Measurements from ENCODE around the gene SACS.
"Not testable (repeated sequence)": the region's sequence is repeated elsewhere in the genome, so short reads cannot be mapped to it uniquely, and the experiment has no call there.

DNA sequence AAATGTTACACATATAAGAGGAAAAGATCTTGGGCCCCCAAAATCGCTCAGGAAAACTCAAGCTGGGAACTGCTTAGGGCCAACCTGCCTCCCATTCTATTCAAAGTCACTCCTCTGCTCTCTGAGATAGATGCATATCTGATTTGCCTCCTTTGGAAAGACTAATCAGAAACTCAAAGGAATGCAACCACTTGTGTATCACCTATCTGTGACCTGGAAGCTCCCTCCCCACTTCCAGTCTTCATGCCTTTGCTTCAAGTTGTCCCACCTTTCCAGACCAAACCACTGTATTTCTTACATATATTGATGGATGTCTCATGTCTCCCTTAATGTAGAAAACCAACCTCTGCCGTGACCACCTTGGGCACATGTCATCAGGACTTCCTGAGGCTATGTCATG is 32.3 kb downstream of the SACS start:
- TF ChIP-seq, protein P1, sequence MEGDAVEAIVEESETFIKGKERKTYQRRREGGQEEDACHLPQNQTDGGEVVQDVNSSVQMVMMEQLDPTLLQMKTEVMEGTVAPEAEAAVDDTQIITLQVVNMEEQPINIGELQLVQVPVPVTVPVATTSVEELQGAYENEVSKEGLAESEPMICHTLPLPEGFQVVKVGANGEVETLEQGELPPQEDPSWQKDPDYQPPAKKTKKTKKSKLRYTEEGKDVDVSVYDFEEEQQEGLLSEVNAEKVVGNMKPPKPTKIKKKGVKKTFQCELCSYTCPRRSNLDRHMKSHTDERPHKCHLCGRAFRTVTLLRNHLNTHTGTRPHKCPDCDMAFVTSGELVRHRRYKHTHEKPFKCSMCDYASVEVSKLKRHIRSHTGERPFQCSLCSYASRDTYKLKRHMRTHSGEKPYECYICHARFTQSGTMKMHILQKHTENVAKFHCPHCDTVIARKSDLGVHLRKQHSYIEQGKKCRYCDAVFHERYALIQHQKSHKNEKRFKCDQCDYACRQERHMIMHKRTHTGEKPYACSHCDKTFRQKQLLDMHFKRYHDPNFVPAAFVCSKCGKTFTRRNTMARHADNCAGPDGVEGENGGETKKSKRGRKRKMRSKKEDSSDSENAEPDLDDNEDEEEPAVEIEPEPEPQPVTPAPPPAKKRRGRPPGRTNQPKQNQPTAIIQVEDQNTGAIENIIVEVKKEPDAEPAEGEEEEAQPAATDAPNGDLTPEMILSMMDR (IDR thresholded peaks at IDR 0.05), result not testable (repeated sequence)
- not testable (repeated sequence) for TF ChIP-seq POLR2A, POLR2AphosphoS5 (IDR thresholded peaks at IDR 0.05)

Measured in gastroesophageal sphincter (tissue), 3 donors.